OCI-M2 (cell line): ENCODE results near the gene PRKCB.

Experiments
- DNase-seq: peaks from one replicate; lab custom pipeline; 2025; ENCODE audit not compliant: unreplicated experiment; lab: John Stamatoyannopoulos, UW

The PRKCB gene

DNA sequence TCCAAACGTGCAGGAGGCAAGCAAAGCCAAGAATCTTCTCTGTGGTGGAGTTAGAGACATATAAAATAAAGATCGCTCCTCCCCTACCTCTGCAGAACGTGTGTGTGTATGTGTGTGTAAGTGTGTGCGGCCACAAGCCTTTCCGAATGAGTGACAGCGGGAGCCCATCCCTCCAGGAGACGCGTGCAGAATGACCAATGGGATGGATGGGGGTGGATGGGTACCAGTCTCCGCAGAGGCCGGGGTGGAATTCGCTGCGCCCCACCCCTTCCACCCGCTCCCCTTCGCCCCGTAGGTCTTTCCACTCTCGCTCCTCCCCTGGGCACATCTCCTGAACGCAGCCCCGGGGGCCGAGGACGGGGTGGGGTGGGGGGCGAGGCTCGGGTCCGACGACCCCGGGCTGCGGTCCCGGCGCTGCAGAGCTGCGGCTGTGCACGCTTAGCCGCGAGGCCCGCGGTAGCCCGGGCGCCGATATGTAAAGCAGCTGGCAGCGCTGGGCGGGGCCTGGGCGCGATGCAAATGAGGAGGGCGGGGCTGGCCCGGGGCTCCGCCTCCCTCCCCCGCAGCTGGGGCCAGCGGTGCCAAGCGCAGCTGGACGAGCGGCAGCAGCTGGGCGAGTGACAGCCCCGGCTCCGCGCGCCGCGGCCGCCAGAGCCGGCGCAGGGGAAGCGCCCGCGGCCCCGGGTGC, at the start of gene PRKCB:
PRKCB (plus strand) TSS at position 594 of the 688 bp plus-strand sequence.
- peak; percentile 20 for DNase-seq

DNA sequence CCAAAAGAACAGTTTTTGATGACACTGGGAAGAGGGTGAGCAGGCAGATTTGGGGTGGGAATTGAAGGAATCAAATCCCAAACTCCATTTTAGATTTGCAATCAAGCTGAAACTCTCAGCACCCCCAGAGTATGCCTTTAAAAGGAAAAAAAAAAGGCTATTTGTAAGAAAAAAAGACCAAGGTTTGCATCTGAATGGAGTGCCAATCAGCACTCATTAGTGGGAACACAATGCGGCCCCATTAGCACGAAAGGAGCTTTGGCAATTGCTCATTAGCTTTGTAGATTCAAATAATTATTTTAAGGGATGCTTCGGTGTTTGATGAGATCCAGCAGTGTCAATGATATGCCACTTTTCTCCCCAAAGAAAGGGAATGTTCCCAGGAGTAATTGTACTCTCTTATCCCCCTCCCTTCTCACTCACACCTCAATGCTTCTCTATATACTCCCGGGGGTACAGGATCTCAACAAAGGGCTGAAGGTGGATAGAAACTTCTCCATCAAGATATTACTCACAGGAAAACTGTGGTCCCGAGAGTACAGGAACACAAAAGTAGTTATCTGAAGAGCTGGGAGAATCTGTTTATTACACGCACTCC, 48.7 kb upstream of the PRKCB start:
- DNase-seq: no peak

DNA sequence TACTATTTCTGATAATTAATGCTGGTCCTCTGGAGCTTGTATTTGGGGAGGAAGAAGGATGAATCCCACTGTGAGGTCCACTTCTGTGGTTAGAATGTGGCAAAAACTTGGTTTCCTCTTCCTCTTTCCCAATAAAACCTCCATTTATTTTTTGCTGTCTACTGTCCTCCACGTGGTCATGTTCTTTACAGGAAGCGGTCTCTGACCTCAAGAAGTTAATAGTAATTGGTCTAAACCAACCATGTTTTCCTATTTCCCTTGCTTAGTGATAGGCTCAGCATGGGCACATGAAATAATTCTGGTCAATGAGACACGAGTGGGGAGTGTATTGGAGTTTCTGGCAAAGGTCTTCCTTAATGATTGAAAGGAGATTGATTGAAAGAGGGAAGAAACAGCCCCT, 47.1 kb upstream of the PRKCB start:
- DNase-seq: no peak

DNA sequence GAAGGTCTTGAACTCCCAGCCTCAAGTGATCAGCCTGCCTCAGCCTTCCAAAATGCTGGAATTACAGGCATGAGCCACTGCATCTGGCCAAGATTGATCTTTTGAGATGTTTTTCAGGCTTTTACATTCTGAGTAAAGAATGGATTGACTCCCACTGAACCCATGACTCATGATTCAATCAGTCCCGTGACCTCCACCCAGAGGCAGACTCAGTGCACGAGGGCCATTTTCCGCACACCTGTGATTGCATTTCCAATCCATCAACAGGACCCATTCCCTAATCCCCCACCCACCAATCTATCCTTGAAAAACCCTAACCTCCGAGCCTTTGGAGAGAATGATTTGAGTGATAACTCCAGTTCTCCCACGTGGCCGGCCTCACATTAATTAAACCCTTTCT, 40.4 kb upstream of the PRKCB start:
- no peak for DNase-seq

DNA sequence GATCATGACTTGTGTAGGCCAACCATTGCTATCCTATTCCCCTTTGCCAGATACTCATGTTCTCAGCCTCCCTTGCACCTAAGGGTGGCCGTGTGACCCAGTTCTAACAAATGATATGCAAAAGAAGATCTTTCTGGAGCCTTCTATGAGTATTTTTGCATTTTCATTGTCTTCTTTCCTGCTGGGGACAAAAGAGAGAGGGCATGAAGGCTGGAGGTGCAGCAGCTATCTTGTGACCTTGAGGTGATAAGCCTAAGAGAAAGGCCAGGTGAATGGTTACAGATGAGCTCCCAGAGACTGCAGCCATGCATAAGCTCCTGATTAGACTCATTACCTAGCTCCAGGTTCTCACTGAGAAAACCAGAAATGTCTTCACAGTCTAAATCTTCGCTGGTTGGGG, 38.8 kb upstream of the PRKCB start:
- DNase-seq: no peak

DNA sequence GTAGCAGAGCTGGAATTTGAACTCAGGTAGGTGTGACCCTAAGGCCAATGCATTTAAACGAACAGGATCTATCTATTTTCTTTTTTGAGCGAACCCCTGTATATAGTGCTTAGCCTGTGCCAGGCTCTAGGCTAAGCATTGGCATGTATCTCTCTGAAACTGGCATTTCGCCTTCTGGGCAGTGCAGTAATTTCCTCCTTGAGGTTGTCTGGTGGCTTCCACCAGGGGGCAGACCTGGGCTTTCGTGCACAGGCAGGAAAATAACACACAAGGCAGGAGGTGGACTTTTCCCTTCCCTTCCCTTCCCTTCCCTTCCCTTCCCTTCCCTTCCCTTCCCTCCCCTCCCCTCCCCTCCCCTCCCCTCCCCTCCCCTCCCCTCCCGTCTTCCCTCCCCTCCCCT, 34.4 kb upstream of the PRKCB start:
- no peak for DNase-seq

DNA sequence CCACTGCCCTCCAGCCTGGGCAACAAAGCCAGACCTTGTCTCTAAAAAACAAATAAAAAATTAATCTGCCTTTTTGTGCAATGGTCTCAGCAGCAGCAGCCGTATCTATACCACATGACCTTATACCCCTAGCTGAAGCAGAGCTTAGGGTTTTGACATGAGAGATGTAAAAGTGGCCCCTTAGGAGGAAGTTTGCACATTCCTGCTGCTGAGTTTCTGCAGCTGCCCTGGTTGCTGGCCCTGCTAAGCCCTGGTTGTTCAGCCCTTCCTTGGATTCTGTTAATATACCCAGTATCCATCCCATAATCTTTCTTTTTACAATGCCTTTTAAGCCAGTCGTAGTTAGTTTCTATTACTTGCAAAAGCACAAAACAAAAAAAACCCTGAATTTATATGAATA, 33.0 kb upstream of the PRKCB start:
- no peak for DNase-seq

DNA sequence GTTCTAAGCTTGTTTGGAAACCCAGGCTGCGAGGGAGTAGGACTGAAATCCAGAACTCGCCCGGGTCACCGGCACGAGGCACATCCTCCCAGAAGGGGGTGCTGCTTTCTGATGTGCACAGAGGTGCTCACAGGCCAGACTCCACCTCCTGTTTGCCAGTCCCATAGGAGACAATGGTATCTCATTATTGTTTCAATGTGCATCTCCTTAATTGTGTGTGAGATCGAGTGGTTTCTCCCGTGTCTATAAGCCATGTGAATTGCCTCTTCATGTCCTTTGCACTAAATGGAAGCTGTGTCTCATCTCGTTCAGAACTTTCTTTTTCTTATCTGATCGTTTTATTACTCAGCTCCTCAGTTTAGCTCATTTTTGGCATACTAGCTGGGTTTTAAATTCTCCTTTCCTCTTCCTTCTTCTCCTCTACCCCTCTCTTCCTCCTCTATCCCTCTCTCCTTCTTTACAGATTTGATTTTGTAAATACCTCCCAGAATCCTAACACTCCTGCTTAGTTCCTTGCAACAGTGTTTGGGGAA, 32.1 kb upstream of the PRKCB start:
- peak; percentile 33 for DNase-seq

DNA sequence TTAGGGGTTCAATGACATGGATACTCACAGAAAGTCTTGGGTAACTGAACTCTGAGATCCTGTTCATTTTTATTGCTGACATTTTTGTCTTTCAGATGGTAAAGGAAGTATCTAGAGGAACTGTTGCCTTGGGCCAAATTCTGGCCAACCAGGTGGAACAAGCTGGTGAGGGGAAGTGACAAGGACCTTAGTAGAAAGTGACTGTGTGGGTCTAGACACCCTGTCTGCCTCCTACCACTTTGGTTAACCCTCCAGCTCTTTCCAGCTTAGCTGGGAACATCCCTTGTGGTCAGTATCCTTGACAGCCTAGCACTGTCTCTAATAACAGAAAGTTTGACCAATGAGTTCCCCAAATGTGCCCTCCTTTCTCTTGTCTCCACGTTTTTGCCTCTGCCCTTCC, 28.8 kb upstream of the PRKCB start:
- DNase-seq: no peak

DNA sequence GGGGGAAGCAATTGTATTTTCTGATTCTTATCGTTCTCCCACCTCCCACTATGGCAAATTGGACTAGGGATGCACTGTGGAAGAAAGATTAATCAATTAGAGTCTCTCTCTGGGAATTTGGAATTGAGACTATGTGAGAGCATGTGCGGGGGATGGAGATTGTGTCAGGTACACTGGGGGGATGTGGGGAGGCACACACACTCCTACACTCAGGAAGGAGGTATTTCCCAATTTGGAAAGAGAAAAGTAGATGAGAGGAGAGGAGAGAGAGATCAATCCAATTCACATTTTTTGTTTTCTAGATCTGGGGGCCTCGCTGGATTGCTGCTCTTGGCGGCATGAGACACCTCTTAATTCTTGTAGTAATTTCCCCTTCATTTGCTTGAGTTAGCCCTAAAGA, 14.3 kb upstream of the PRKCB start:
- no peak for DNase-seq

DNA sequence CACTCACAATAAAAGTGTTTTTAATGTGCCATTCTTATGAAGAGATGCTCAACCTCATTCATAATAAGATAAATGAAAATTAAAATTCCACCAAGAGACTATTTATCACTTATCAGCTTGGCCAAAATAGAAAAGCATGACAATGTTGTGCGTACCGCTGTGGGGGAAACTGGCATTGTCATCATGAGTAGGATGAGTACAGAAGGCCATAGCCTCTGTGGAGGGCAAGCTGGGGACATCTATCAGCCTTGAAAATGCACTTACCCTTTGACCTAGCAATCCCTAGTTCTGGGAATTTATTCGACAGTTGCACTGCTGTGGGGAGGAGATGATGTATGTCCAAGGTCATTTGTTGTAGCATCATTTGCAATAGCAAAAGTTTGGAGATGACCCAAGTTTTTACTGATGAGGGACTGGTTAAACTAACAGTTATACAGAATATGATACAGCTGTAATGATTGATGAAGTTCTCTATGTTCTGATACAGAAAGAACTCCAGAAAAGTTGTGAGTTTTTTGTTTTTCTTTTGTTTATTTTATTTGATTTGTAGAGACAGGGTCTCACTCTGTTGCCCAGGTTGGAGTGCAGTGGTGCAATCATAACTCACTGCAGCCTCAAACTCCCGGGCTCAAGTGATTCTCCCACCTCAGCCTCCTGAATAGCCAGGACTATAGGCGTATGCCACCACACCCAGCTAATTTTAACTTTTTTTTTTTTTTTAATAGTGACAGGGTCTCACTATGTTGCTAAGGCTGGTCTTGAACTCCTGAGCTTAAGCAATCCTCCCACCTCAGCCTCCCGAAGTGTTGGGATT, 13.7 kb upstream of the PRKCB start:
- no peak for DNase-seq

DNA sequence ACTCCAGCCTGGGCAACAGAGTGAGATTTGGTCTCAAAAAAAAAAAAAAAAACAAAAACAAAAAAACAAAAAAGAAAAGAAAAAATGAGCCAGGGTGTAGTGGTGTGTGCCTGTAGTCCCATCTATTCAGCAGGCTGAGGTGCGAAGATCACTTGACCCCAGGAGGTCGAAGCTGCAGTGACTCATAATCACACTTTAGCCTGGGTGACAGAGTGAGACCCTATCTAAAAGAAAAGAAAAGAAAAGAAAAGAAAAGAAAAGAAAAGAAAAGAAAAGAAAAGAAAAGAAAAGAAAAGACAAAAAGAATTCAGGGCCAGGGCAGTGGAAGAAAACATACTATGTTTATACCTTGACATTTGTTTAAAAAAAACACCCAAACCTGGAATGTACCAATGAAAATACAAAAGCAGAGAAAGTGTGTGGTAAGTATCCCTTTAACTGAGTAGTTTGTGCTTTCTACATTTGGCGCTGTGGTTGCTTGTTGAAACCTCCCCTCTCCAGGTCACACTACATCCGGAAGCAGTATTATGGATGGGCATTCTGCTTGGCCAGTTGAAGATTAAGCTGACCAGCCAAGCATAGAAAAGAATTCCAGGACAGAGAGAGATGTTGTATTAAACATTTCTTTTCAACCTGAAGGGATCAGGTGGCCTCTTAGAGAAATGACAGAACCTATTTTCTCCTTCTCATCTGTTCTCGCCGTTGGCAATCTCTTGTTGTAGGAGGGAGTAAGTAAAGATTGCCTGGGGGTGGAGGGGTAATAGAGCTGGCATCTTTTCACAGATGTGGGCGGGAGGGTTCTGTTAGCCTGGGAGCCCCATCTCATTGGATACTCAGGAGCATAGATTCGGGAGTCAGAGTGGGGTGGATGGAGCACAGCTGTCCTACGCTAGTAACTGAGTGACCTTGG, 12.1 kb upstream of the PRKCB start:
- no peak for DNase-seq

DNA sequence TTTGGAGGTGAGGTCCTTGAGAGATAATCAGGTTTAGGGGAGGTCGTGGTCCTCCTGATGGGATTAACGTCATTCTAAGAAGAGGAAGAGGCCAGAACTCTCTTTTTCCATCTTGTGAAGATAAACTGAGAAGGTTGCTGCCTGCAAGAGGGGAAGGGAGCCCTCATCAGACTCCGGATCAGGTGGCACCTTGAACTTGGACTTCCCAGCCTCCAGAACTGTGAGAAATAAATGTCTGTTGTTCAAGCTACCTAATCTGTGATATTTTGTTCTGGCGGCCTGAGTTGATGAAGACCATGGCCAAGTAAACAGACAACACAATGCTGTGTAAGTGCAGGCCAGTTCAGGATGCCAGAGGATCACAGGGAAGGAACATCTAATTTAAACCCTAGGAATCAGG, 10.9 kb upstream of the PRKCB start:
- no peak for DNase-seq

DNA sequence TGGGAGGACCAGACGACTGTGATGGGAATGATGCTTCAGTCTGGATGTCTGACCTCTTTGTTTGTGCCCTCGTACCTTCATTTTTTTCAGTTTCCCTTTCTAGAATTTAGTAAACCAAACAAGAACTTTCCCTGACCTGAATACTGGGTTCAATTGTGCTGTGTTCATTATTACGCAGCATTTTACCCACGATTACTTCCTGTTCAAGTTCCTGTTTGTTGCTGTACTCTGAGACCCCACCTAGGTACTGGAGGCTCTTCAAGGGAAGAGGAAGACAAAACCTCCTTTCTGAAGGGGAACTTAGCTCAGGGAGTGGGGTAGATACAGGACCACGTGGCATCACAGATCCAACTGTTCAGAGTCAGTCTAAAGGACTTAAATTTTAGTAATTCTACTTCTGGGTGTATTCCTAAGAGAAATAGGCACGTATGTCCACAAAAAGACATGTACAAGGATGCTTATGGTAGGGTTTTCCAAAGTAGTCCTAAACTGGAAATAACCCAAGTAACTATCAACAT, 9.2 kb upstream of the PRKCB start:
- DNase-seq: no peak

DNA sequence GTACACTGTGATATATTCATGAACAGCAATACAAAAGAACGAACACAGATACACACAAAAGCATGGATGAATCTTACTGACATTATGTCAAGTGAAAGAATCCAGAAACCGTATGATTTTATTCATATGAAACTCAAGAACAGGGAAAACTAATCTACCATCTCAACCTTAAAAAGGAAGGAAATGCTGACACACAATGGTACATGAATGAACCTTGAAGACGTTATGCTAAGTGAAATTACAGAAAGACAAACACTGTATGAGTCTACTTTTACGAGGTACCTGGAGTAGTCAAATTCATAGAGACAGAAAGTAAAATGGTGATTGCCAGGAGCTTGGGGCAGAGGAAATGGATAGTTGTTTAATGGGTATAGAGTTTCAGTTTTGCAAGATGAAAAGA, 8.7 kb upstream of the PRKCB start:
- no peak for DNase-seq

DNA sequence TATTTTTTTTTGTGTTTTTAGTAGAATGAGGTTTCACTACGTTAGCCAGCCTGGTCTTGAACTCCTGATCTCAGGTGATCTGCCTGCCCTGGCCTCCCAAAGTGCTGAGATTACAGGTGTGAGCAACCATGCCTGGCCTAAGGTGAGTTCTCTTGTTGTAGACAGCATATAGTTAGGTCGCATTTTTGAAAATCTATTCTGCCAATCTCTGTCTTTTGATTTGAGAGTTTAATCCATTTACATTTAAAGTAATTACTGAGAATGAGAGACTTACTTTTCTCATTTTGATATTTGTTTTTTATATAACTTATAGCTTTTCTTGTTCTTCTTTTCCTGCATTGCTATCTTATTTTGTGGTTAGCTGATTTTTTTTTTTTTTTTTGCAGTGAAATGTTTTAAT, 6.3 kb upstream of the PRKCB start:
- DNase-seq: no peak

DNA sequence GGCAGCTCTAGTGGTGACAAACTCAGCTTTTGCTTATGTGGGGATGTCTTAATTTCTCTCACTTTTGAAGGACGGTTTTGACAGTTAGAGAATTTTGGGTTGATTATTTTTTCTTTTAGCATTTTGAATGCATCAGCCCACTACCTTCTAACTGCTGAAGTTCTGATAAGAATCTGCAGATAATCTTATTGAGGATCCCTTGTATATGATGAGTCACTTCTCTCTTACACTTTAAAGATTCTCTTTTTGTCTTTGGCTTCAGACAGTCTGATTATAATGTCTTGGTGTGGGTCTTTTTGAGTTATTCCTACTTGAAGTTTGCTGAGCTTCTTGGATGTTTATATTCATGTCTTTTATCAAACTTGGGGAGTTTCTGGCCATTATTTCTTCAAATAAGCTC, 5.5 kb upstream of the PRKCB start:
- DNase-seq: no peak

DNA sequence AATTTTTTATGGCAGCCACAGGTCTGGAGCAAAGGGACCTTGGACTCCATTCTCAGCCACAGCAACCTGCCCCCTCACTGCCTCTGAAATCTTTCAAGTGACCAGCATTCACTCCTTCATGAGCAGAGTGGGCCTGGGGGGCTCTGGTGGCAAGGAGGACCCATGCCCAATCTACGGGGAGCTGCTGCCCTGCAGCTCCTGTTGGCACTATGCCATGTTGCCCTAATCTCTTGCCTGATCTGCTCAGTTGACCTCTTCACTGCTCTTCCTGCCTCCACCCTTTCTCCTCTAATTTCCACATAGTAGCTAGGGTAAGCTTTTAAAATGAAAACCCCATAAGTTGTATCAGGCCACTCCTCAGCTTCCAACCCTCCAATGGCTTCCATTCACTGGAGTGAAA, 2.9 kb upstream of the PRKCB start:
- no peak for DNase-seq

DNA sequence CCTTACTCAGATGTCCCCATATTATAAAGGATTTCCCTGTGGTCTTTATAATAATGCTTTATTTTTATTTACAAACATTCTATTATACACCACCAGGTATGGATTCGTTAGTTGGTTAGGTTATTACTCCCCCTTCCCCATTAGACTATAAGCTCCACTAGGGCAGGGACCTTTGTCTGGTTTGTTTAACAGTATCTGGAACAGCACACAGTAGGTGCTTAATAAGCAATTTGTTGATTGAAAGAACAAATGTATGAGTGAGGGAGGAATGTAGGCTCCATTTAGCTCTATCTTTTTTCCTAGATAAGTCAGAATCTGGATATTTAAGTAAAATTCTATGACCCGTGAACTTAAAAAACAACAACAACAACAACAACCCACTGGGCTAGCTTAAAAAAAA, 2.3 kb upstream of the PRKCB start:
- DNase-seq: no peak

DNA sequence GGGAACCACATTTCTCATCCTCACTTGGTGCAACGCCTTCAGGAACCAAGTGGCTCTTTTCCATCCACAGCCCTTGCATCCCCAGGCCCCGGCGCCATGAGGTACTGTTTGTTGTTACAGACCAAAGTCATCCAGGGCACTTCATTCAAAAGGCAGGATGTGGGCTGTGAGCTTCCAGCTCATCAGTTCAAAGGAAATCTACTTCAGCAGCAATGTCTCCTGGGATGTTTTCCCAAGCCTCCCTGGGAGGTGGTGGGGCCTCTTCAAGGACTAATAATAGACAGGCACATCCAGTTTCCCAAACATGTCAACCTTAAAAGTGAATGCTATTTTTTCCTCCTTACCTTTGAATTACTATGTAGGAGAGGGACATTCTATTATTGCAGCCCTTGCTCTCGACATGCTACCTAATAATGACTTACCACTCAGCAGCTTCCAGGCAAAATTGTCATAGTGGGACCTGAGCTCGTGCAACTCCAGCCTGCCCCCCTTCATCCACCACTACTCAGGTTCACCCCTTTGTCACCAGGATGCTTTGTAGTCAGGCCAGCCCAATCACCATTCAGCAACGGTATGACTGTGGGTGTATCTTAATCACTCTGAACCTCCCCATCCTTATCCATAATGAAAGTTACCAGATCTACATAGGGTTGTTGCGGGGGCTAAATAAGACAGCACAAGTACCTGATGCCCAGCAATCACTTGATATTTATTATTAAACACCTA, 1.7 kb upstream of the PRKCB start:
- DNase-seq: no peak
